Endodermal cell (in vitro differentiated cells): ENCODE results near the gene KRTAP1-3. TPM values are rescaled to one million over a fixed set of nuclear protein-coding genes. Genes with fewer than 3 reads are reported as not detected.

Source experiments
- DNase-seq: peaks from one replicate; pipeline ENCODE4 v3.0.0-alpha.2; 2017
- H3K27ac ChIP-seq: 2 replicates; pipeline ENCODE4 v1.5.1; 2013; ENCODE audit warnings: mild to moderate bottlenecking, low read depth, low read length, moderate library complexity
- H3K27me3 ChIP-seq: 2 replicates; pipeline ENCODE4 v1.6.1; 2013; ENCODE audit warnings: mild to moderate bottlenecking, low read length, moderate library complexity; ENCODE audit not compliant: insufficient read depth, control insufficient read depth, poor library complexity, severe bottlenecking
- H3K36me3 ChIP-seq: 2 replicates; pipeline ENCODE4 v1.7.0; 2013; ENCODE audit warnings: mild to moderate bottlenecking, low read length, moderate library complexity; ENCODE audit not compliant: control insufficient read depth, insufficient read depth
- H3K4me1 ChIP-seq: one replicate; pipeline ENCODE4 v1.7.0; 2013; ENCODE audit warnings: low read length; ENCODE audit not compliant: control insufficient read depth, insufficient read depth
- H3K4me3 ChIP-seq: 2 replicates; pipeline ENCODE4 v1.5.1; 2013; ENCODE audit warnings: mild to moderate bottlenecking, low read length, moderate library complexity
- H3K9ac ChIP-seq: 2 replicates; pipeline ENCODE4 v1.6.1; 2013; ENCODE audit warnings: mild to moderate bottlenecking, low read length, moderate library complexity; ENCODE audit not compliant: poor library complexity, severe bottlenecking; ENCODE audit errors: extremely low read depth
- H3K9me3 ChIP-seq: 2 replicates; pipeline ENCODE4 v1.6.1; 2013; ENCODE audit warnings: mild to moderate bottlenecking, low read length, moderate library complexity; ENCODE audit not compliant: control insufficient read depth
- H3K27ac Mint-ChIP-seq: 2 replicates; pipeline ENCODE4 v1.8.0; 2020; ENCODE audit warnings: mixed read lengths
- H3K27me3 Mint-ChIP-seq: 2 replicates; pipeline ENCODE4 v1.8.0; 2021; ENCODE audit warnings: mild to moderate bottlenecking, mixed read lengths; ENCODE audit not compliant: insufficient read depth
- H3K36me3 Mint-ChIP-seq: 2 replicates; pipeline ENCODE4 v1.8.0; 2020; ENCODE audit warnings: low read depth, mixed read lengths
- H3K4me1 Mint-ChIP-seq: 2 replicates; pipeline ENCODE4 v1.8.0; 2020; ENCODE audit warnings: mixed read lengths
- H3K4me3 Mint-ChIP-seq: 2 replicates; pipeline ENCODE4 v1.8.0; 2020; ENCODE audit warnings: mild to moderate bottlenecking, moderate library complexity, mixed read lengths
- H3K9me3 Mint-ChIP-seq: 2 replicates; pipeline ENCODE4 v1.8.0; 2020; ENCODE audit warnings: mild to moderate bottlenecking, mixed read lengths
- CTCF ChIP-seq: fragments of 200-600 bp; sonication (generic); conservative IDR thresholded peaks from 2 replicates; pipeline ENCODE4 v1.5.0; 2021; ENCODE audit warnings: antibody characterized with exemption, mild to moderate bottlenecking
- WGBS, 2 experiments: methylation state at CpG; one replicate each; pipeline versions ENCODE4 v1.1.5 to v1.1.7; 2013; ENCODE audit warnings: missing lambda C conversion rate in 2 of 2, mixed read lengths in 1 of 2; ENCODE audit not compliant: insufficient coverage in 1 of 2, insufficient read length in 1 of 2; 5-methylcytosine and 5-hydroxymethylcytosine counted together
- total RNA-seq, 2 donors: library from RNA; stranded (reverse); fragmentation: NEBNext Ultra II Directional in 1 of 2; extraction: Animal tissue kit (Norgen Biotek cat#: 25700) in 1 of 2; gene quantifications; 2 replicates in 1 of 2; 3 replicates in 1 of 2; pipeline ENCODE4 v1.2.1, GENCODE V29; 2021

The KRTAP1-3 gene
- total RNA-seq, 2 donors from 2014 or later = not detected

DNA sequence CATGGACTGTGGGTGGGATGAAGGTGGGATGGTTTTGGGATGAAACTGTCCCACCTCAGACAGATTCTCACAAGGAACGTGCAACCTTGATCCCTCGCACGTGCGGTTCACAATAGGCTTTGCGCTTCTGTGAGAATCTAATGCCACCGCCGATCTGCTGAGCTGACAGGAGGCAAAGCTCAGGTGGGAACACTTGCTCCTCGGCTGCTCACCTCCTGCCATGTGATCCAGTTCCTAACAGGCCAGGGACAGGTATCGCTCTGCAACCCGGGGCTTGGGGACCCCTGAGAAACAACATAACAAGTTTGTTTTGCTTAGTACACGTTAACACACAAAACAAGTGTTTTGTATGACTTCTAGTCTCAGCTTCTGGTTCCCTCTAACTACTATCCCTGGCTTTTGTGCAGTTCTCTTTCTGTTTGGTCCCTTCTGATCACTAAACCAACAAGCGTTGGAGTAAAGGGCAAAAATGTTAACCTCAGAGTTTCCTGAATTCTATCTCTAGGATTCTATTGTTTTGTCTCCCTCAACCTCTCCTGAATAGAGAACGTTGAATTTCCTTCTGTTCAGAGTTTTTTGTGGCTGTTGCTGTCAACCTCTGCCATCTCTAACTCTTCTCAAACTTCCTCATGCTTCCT lies 18.0 kb downstream of the KRTAP1-3 start:
- 90 to 95% methylated on average over 12 to 13 of the region's 13 CpGs for WGBS, 2 experiments
- H3K9ac ChIP-seq = no peak overlapping the region
- no peaks in the 10 kb centered on the region for H3K36me3 Mint-ChIP-seq
- no peaks in the 10 kb centered on the region for H3K9me3 Mint-ChIP-seq
- H3K27ac Mint-ChIP-seq = no peak overlapping the region
- H3K27ac ChIP-seq = no peak overlapping the region
- DNase-seq = no peak
- no peak overlapping the region for H3K4me3 ChIP-seq
- H3K9me3 ChIP-seq = no peaks in the 10 kb centered on the region
- no peaks in the 10 kb centered on the region for H3K27me3 ChIP-seq
- H3K4me1 ChIP-seq = no peaks in the 10 kb centered on the region
- no peak for TF ChIP-seq CTCF
- H3K4me1 Mint-ChIP-seq = peaks cover 8% of the 10 kb centered on the region
- no peak overlapping the region for H3K4me3 Mint-ChIP-seq
- H3K36me3 ChIP-seq = no peaks in the 10 kb centered on the region
- no peaks in the 10 kb centered on the region for H3K27me3 Mint-ChIP-seq

DNA sequence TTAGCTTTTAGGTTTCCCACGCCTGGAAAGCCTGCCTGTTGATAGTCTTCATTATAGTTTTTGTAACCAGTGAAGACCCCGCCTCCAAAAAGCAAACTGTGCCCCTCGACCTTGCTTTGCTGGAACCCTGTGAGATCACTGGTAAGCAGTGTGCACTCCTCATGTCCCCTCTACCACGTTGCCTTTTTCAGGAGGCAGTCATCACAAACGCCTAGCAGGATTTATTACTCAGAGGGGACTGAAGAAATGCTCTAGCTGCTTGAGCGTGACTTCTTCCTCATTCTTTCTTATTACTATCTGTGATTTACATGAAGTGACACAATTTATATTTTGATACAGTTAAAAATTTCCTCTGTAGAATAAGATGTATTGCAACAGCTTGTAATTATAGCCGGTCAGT lies 19.2 kb downstream of the KRTAP1-3 start:
- H3K9me3 Mint-ChIP-seq = no peaks in the 10 kb centered on the region
- no peaks in the 10 kb centered on the region for H3K9me3 ChIP-seq
- H3K9ac ChIP-seq = no peak overlapping the region
- H3K27me3 Mint-ChIP-seq = no peaks in the 10 kb centered on the region
- H3K27ac Mint-ChIP-seq = no peak overlapping the region
- no peak overlapping the region for H3K4me3 ChIP-seq
- no peaks in the 10 kb centered on the region for H3K36me3 Mint-ChIP-seq
- TF ChIP-seq CTCF = no peak
- H3K27me3 ChIP-seq = no peaks in the 10 kb centered on the region
- WGBS, 2 experiments = 82 to 87% methylated on average over 6 to 7 of the region's 7 CpGs
- no peaks in the 10 kb centered on the region for H3K36me3 ChIP-seq
- H3K4me1 Mint-ChIP-seq = peaks cover 8% of the 10 kb centered on the region
- no peak overlapping the region for H3K27ac ChIP-seq
- no peak overlapping the region for H3K4me3 Mint-ChIP-seq
- no peaks in the 10 kb centered on the region for H3K4me1 ChIP-seq
- DNase-seq = no peak

DNA sequence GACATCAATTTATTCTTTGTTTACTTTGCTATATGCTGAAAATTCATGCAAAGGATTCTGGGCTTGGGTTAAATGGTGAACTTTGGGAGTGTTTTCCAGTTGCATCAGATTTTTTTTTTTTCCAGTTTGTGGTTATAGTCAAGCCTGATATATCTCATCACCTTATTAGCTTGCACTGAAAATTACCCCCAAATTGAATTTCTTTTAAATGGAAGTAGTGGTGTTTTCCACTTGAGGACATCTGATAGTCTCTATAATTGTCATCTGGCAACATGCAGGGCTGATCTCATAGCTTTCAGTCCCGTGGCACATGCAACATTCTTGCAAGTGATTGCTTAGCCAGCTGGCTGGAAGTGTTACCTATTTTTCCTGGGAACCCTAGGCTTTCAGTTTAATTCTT lies 21.1 kb downstream of the KRTAP1-3 start:
- Mint-ChIP-seq H3K4me1 (peaks cover 23% of the 10 kb centered on the region), H3K27ac (no peak overlapping the region), H3K27me3 (no peaks in the 10 kb centered on the region)

More for the DNA sequence above, 21.1 kb downstream of the KRTAP1-3 start:
- H3K4me3 ChIP-seq = no peak overlapping the region
- H3K36me3 ChIP-seq = no peaks in the 10 kb centered on the region
- 80 to 90% methylated on average over 1 of the region's 1 CpG for WGBS, 2 experiments
- no peak overlapping the region for H3K27ac ChIP-seq
- TF ChIP-seq CTCF = no peak
- Mint-ChIP-seq H3K4me3 (no peak overlapping the region), H3K36me3 (no peaks in the 10 kb centered on the region), H3K9me3 (no peaks in the 10 kb centered on the region)
- no peaks in the 10 kb centered on the region for H3K27me3 ChIP-seq
- no peak for DNase-seq
- H3K9me3 ChIP-seq = no peaks in the 10 kb centered on the region
- no peak overlapping the region for H3K9ac ChIP-seq
- H3K4me1 ChIP-seq = peaks cover 6% of the 10 kb centered on the region
